Nephron progenitor cell (in vitro differentiated cells): ENCODE results near the gene DCTN1.

ENCODE experiments used
- DNase-seq: peaks from one replicate; pipeline ENCODE4 v3.0.0; 2021
- H3K27ac Mint-ChIP-seq: 2 replicates; pipeline ENCODE4 v1.8.0; 2021; ENCODE audit warnings: mild to moderate bottlenecking, moderate library complexity, mixed read lengths
- H3K27me3 Mint-ChIP-seq: 2 replicates; pipeline ENCODE4 v1.8.0; 2021; ENCODE audit warnings: mild to moderate bottlenecking, low read depth, mixed read lengths; ENCODE audit not compliant: poor library complexity
- H3K36me3 Mint-ChIP-seq: 2 replicates; pipeline ENCODE4 v1.8.0; 2021; ENCODE audit warnings: low read depth, mixed read lengths
- H3K4me1 Mint-ChIP-seq: 2 replicates; pipeline ENCODE4 v1.8.0; 2021; ENCODE audit warnings: mixed read lengths
- H3K4me3 Mint-ChIP-seq: 2 replicates; pipeline ENCODE4 v1.8.0; 2021; ENCODE audit warnings: mild to moderate bottlenecking, moderate library complexity, mixed read lengths
- H3K9me3 Mint-ChIP-seq: 2 replicates; pipeline ENCODE4 v1.8.0; 2021; ENCODE audit warnings: mild to moderate bottlenecking, moderate library complexity, mixed read lengths
- TF ChIP-seq, protein P1 (sequence below): fragments of 200-600 bp; sonication (generic); IDR thresholded peaks from 2 replicates; pipeline ENCODE4 v1.5.0; 2021; ENCODE audit warnings: antibody characterized with exemption

DCTN1 gene

DNA sequence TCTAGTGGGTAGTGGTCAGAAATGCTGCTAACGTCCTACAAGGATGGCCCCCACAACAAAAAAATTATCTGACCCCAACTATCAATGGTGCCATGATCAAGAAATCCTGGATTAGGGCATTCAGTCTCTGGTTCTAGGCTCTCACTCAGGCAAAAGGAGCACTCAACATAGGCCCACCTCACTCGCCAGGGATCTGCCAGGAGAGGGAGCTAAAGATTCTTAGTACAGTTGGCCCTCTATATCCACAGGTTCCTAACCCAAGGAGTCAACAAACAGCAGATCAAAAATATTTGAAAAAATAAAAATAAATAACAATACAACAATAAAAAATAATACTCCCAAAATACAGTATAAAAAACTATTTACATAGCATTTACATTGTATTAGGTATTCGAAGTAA lies 46.9 kb downstream of the DCTN1 start:
- H3K27ac Mint-ChIP-seq = no peak overlapping the region
- no peak overlapping the region for H3K4me3 Mint-ChIP-seq
- H3K9me3 Mint-ChIP-seq = no peaks in the 10 kb centered on the region
- peak; percentile 18 for DNase-seq
- peaks cover 3% of the 10 kb centered on the region for H3K27me3 Mint-ChIP-seq
- no peaks in the 10 kb centered on the region for H3K36me3 Mint-ChIP-seq
- TF ChIP-seq, protein P1, sequence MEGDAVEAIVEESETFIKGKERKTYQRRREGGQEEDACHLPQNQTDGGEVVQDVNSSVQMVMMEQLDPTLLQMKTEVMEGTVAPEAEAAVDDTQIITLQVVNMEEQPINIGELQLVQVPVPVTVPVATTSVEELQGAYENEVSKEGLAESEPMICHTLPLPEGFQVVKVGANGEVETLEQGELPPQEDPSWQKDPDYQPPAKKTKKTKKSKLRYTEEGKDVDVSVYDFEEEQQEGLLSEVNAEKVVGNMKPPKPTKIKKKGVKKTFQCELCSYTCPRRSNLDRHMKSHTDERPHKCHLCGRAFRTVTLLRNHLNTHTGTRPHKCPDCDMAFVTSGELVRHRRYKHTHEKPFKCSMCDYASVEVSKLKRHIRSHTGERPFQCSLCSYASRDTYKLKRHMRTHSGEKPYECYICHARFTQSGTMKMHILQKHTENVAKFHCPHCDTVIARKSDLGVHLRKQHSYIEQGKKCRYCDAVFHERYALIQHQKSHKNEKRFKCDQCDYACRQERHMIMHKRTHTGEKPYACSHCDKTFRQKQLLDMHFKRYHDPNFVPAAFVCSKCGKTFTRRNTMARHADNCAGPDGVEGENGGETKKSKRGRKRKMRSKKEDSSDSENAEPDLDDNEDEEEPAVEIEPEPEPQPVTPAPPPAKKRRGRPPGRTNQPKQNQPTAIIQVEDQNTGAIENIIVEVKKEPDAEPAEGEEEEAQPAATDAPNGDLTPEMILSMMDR = peak; percentile 23
- no peaks in the 10 kb centered on the region for H3K4me1 Mint-ChIP-seq

DNA sequence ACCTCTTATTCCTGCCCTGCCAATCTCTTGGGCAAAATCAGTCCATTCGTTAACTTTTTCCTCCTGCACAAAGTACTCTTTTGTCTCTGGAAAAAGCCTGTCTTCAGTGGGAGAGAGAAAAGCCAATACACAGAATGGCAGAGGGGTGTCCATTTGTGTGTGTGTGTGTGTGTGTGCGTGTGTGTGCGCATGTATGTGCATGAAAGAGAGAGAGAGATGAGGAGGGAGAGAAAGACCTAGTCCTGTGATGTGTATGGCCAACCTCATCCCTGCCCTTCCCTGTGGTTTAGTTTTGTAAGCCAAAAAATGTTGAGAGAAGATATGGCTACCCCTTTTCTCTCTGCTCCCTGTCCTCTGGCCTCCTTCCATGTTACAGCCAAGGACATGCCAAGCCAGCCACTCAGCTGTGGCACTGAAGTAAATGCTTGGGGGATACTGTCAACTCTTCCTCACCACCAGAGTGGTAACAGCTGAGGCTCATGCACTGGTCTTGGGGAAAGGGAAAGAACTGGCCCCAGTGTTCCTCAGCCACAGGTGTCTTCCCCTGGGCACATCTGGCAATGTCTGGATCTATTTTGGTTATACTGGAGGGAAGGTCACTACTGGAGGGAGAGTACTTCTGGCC lies 47.4 kb downstream of the DCTN1 start:
- DNase-seq = no peak
- Mint-ChIP-seq H3K27ac (no peak overlapping the region), H3K4me1 (no peaks in the 10 kb centered on the region), H3K4me3 (no peak overlapping the region), H3K27me3 (peaks cover 3% of the 10 kb centered on the region), H3K9me3 (no peaks in the 10 kb centered on the region), H3K36me3 (no peaks in the 10 kb centered on the region)
- TF ChIP-seq, protein P1 = no peak

DNA sequence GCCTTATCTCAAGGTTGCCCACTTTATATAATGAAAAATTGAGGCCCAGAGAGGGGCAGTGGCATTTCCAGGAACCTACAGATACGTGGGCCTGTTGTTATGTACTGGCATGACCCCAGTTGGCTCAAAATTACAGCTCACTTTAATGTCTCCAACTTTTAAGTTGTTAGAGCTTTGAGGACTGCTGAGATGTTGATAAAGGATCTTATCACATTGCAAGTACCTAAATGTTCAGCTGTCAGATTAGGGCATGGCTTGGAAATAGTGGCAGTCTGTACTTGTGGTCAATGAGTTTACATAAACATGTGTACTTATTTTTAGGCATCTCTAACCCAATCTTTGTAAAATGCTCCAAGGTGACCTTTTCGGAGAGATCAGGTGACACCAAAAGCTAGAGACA lies 51.5 kb downstream of the DCTN1 start:
- peaks cover 4% of the 10 kb centered on the region for H3K4me1 Mint-ChIP-seq
- H3K4me3 Mint-ChIP-seq = no peak overlapping the region
- H3K27ac Mint-ChIP-seq = no peak overlapping the region
- TF ChIP-seq, protein P1 = no peak
- DNase-seq = no peak
- H3K9me3 Mint-ChIP-seq = no peaks in the 10 kb centered on the region
- H3K27me3 Mint-ChIP-seq = peaks cover 3% of the 10 kb centered on the region
- H3K36me3 Mint-ChIP-seq = no peaks in the 10 kb centered on the region

DNA sequence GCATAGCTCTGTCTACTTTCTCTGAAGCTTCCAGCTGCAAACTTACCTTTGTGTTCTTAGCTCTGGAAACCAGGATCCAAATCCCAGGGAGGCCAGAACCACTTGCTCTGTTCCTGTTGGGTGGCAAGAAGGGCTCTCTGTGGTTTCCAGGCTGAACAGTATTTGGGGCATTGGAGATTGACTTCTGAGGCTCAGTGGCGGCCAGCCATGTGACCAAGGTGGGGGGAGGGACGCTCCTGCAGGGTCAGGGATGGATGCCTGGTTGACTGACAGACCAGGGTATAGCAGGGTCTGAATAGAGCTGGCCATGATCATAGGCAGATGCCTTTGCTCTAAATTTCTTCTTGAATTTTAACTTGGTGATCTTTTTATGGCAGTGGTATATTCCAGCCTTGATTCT lies 52.0 kb downstream of the DCTN1 start:
- Mint-ChIP-seq H3K36me3 (no peaks in the 10 kb centered on the region), H3K9me3 (no peaks in the 10 kb centered on the region), H3K27ac (no peak overlapping the region), H3K27me3 (peaks cover 3% of the 10 kb centered on the region), H3K4me3 (no peak overlapping the region), H3K4me1 (peaks cover 4% of the 10 kb centered on the region)
- DNase-seq = peak; percentile 26
- TF ChIP-seq, protein P1 = no peak

DNA sequence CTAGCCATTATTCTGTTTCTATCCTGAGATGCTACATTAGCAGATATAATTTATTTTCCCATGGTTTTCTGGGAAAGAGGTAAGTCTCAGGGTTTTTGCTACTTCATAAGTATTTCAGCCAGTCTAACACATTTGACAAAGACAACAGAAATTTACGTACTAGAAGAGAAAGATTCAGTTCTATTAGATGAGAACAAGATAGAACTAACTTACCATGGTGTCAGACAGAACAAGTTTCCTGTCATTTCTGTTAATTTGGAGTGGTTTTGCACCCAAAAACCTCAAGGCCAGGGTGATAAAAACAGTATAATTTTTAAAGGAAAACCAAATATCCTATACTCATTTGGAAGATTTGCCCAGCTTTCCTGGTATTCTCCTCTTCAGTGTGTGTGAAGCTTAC lies 52.5 kb downstream of the DCTN1 start:
- Mint-ChIP-seq H3K27me3 (peaks cover 2% of the 10 kb centered on the region), H3K27ac (no peak overlapping the region), H3K4me3 (no peak overlapping the region), H3K4me1 (peaks cover 4% of the 10 kb centered on the region), H3K36me3 (no peaks in the 10 kb centered on the region), H3K9me3 (no peaks in the 10 kb centered on the region)
- TF ChIP-seq, protein P1 = no peak
- DNase-seq = no peak

DNA sequence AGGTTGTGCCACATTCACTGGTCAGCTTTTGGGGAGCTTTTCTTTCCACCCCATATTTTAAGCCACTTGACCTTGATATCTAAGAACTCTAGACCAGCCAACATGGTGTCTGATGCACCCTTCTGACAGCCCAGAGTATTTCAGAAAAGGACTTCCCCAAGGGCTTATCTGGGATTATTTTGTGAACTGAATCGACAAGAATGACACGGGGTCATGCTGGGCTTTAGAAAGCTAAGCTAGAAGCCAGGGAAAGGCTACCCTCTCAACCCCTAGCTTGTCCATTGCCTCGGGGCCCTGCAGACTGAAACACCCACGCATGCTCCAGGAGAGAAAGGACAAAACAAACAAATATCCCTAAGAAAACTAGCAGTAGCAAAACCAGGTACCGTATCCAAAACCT lies 52.9 kb downstream of the DCTN1 start:
- TF ChIP-seq, protein P1 = no peak
- Mint-ChIP-seq H3K9me3 (no peaks in the 10 kb centered on the region), H3K27me3 (no peaks in the 10 kb centered on the region), H3K27ac (no peak overlapping the region), H3K4me1 (peaks cover 4% of the 10 kb centered on the region), H3K4me3 (no peak overlapping the region), H3K36me3 (no peaks in the 10 kb centered on the region)
- no peak for DNase-seq
